BLaER1 (cell line): ENCODE results near the gene LIPA.

Source experiments
- H3K27ac ChIP-seq: shearing (Covaris generic); formaldehyde crosslinking; 2 replicates; pipeline ENCODE4 v1.8.1; 2022
- H3K27me3 ChIP-seq: shearing (Covaris generic); formaldehyde crosslinking; 2 replicates; pipeline ENCODE4 v1.8.1; 2022
- H3K36me3 ChIP-seq: shearing (Covaris generic); formaldehyde crosslinking; 2 replicates; pipeline ENCODE4 v1.8.1; 2022
- H3K4me1 ChIP-seq: shearing (Covaris generic); formaldehyde crosslinking; 2 replicates; pipeline ENCODE4 v1.8.1; 2022
- H3K4me2 ChIP-seq: shearing (Covaris generic); formaldehyde crosslinking; 2 replicates; pipeline ENCODE4 v1.8.1; 2022
- H3K4me3 ChIP-seq: shearing (Covaris generic); formaldehyde crosslinking; 2 replicates; pipeline ENCODE4 v1.8.1; 2022
- H3K9ac ChIP-seq: shearing (Covaris generic); formaldehyde crosslinking; 2 replicates; pipeline ENCODE4 v1.8.1; 2022
- H3K9me3 ChIP-seq: shearing (Covaris generic); formaldehyde crosslinking; 2 replicates; pipeline ENCODE4 v1.8.1; 2022
- H4K20me1 ChIP-seq: shearing (Covaris generic); formaldehyde crosslinking; 2 replicates; pipeline ENCODE4 v1.8.1; 2022
- Cebpa-rat ChIP-seq: shearing (Covaris generic); IDR thresholded peaks from 2 replicates; pipeline ENCODE4 v1.8.1; 2022

Gene LIPA

GRCh38 chr10:89283936-89284475 is 32.4 kb upstream of the LIPA start:
- no peak overlapping the region for H3K9ac ChIP-seq
- H3K4me3 ChIP-seq: no peak overlapping the region
- H3K9me3 ChIP-seq: peaks cover 9% of the 10 kb centered on the region
- no peak for TF ChIP-seq Cebpa-rat
- H3K27me3 ChIP-seq: no peaks in the 10 kb centered on the region
- no peaks in the 10 kb centered on the region for H3K36me3 ChIP-seq
- no peak overlapping the region for H3K27ac ChIP-seq
- no peaks in the 10 kb centered on the region for H3K4me1 ChIP-seq
- no peak overlapping the region for H3K4me2 ChIP-seq
- no peaks in the 10 kb centered on the region for H4K20me1 ChIP-seq

GRCh38 chr10:89283025-89283935 is 31.7 kb upstream of the LIPA start:
- H3K27me3 ChIP-seq: no peaks in the 10 kb centered on the region
- TF ChIP-seq Cebpa-rat: no peak
- no peak overlapping the region for H3K4me3 ChIP-seq
- no peak overlapping the region for H3K27ac ChIP-seq
- no peaks in the 10 kb centered on the region for H4K20me1 ChIP-seq
- H3K9ac ChIP-seq: no peak overlapping the region
- peaks cover 5% of the 10 kb centered on the region; the same call in 1 of the 2 replicates for H3K9me3 ChIP-seq
- no peak overlapping the region for H3K4me2 ChIP-seq
- no peaks in the 10 kb centered on the region for H3K4me1 ChIP-seq
- no peaks in the 10 kb centered on the region for H3K36me3 ChIP-seq

- Histone ChIP-seq H3K4me1 (no peaks in the 10 kb centered on the region), H3K27me3 (no peaks in the 10 kb centered on the region), H3K27ac (no peak overlapping the region), H4K20me1 (no peaks in the 10 kb centered on the region), H3K4me2 (no peak overlapping the region), H3K36me3 (no peaks in the 10 kb centered on the region), H3K9ac (no peak overlapping the region), H3K9me3 (no peaks in the 10 kb centered on the region), H3K4me3 (no peak overlapping the region)
- TF ChIP-seq Cebpa-rat: no peak
These were observed 30.2 kb upstream of the LIPA start for GRCh38 chr10:89281606-89282395.

- Histone ChIP-seq H3K27ac (no peak overlapping the region), H3K4me2 (no peak overlapping the region), H3K4me1 (no peaks in the 10 kb centered on the region), H3K9ac (no peak overlapping the region), H3K4me3 (no peak overlapping the region), H3K9me3 (no peaks in the 10 kb centered on the region), H4K20me1 (no peaks in the 10 kb centered on the region), H3K27me3 (no peaks in the 10 kb centered on the region), H3K36me3 (no peaks in the 10 kb centered on the region)
- no peak for TF ChIP-seq Cebpa-rat
These were observed 28.9 kb upstream of the LIPA start for GRCh38 chr10:89280508-89280907.

GRCh38 chr10:89279421-89279869 is 27.9 kb upstream of the LIPA start:
- H3K4me2 ChIP-seq: no peak overlapping the region
- TF ChIP-seq Cebpa-rat: no peak
- no peaks in the 10 kb centered on the region for H3K36me3 ChIP-seq
- H3K4me3 ChIP-seq: no peak overlapping the region
- H4K20me1 ChIP-seq: no peaks in the 10 kb centered on the region
- H3K27ac ChIP-seq: no peak overlapping the region
- no peaks in the 10 kb centered on the region for H3K9me3 ChIP-seq
- no peaks in the 10 kb centered on the region for H3K4me1 ChIP-seq
- no peaks in the 10 kb centered on the region for H3K27me3 ChIP-seq
- H3K9ac ChIP-seq: no peak overlapping the region

GRCh38 chr10:89278900-89279392 is 27.4 kb upstream of the LIPA start:
- H3K27ac ChIP-seq: no peak overlapping the region

GRCh38 chr10:89278034-89278535 is 26.5 kb upstream of the LIPA start:
- Histone ChIP-seq H3K36me3 (no peaks in the 10 kb centered on the region), H3K9me3 (no peaks in the 10 kb centered on the region), H3K27me3 (no peaks in the 10 kb centered on the region), H3K4me2 (no peak overlapping the region), H3K9ac (no peak overlapping the region), H4K20me1 (no peaks in the 10 kb centered on the region), H3K4me1 (no peaks in the 10 kb centered on the region), H3K4me3 (no peak overlapping the region), H3K27ac (no peak overlapping the region)
- TF ChIP-seq Cebpa-rat: no peak

More at GRCh38 chr10:89278900-89279392, 27.4 kb upstream of the LIPA start:
- H3K9me3 ChIP-seq: no peaks in the 10 kb centered on the region
- H3K36me3 ChIP-seq: no peaks in the 10 kb centered on the region
- no peaks in the 10 kb centered on the region for H3K4me1 ChIP-seq
- H3K27me3 ChIP-seq: no peaks in the 10 kb centered on the region
- no peak overlapping the region for H3K4me2 ChIP-seq
- no peak overlapping the region for H3K4me3 ChIP-seq
- H4K20me1 ChIP-seq: no peaks in the 10 kb centered on the region
- H3K9ac ChIP-seq: no peak overlapping the region
- TF ChIP-seq Cebpa-rat: no peak

GRCh38 chr10:89275383-89275782 is 23.8 kb upstream of the LIPA start:
- Histone ChIP-seq H3K36me3 (no peaks in the 10 kb centered on the region), H3K4me1 (no peaks in the 10 kb centered on the region), H3K9me3 (no peaks in the 10 kb centered on the region), H3K4me2 (no peak overlapping the region), H3K27me3 (no peaks in the 10 kb centered on the region), H3K4me3 (no peak overlapping the region), H3K27ac (no peak overlapping the region), H4K20me1 (no peaks in the 10 kb centered on the region), H3K9ac (no peak overlapping the region)
- TF ChIP-seq Cebpa-rat: no peak

GRCh38 chr10:89274928-89275327 is 23.4 kb upstream of the LIPA start:
- Histone ChIP-seq H3K4me3 (no peak overlapping the region), H3K27me3 (no peaks in the 10 kb centered on the region), H3K4me1 (no peaks in the 10 kb centered on the region), H3K9me3 (no peaks in the 10 kb centered on the region), H3K27ac (no peak overlapping the region), H4K20me1 (no peaks in the 10 kb centered on the region), H3K4me2 (no peak overlapping the region), H3K36me3 (no peaks in the 10 kb centered on the region), H3K9ac (no peak overlapping the region)
- no peak for TF ChIP-seq Cebpa-rat
